Gastroesophageal sphincter (tissue), 4 donors: ENCODE data around the gene ARAP3. TPM values are rescaled to one million over a fixed set of nuclear protein-coding genes. Genes with fewer than 3 reads are reported as not detected.

Experiments used
- ATAC-seq: fragments of 150-250 bp; one replicate; pipeline ENCODE4 v1.9.1; 2016; ENCODE audit warnings: mild to moderate bottlenecking, moderate library complexity
- H3K27ac ChIP-seq, 4 donors: fragments of 200-600 bp; sonication (generic) in 3 of 4; 1 replicate in 3 of 4; 2 replicates in 1 of 4; pipeline ENCODE4 v1.5.1; 2016 to 2019
- H3K27me3 ChIP-seq: fragments of 200-600 bp; sonication (generic); one replicate; pipeline ENCODE4 v1.5.1; 2019
- H3K36me3 ChIP-seq, 2 donors: fragments of 200-600 bp; sonication (generic); one replicate each; pipeline ENCODE4 v1.5.1; 2019; ENCODE audit warnings: control low read depth in 1 of 2
- H3K4me1 ChIP-seq, 3 donors: fragments of 200-600 bp; sonication (generic); 1 replicate in 2 of 3; 2 replicates in 1 of 3; pipeline ENCODE4 v1.5.1; 2016 to 2019; ENCODE audit warnings: control low read depth in 2 of 3
- H3K4me3 ChIP-seq, 2 donors: fragments of 200-600 bp; sonication (generic); one replicate each; pipeline ENCODE4 v1.5.1; 2019; ENCODE audit warnings: mild to moderate bottlenecking in 1 of 2, moderate library complexity in 1 of 2
- H3K9me3 ChIP-seq, 3 donors: fragments of 200-600 bp; sonication (generic); one replicate each; pipeline ENCODE4 v1.5.1; 2017 to 2019; ENCODE audit warnings: control low read depth in 2 of 3
- EP300 ChIP-seq: sonication (generic); formaldehyde crosslinking; IDR thresholded peaks from one replicate; pipeline ENCODE4 v1.6.1; 2017; ENCODE audit warnings: antibody characterized with exemption, mild to moderate bottlenecking
- POLR2A ChIP-seq, 2 donors: fragments of 450-650 bp; IDR thresholded peaks; one replicate each; pipeline ENCODE4 v1.6.1; 2017; ENCODE audit warnings: antibody characterized with exemption in 2 of 2, mild to moderate bottlenecking in 2 of 2, moderate library complexity in 1 of 2
- POLR2AphosphoS5 ChIP-seq: sonication (generic); formaldehyde crosslinking; IDR thresholded peaks from one replicate; pipeline ENCODE4 v1.6.1; 2017; ENCODE audit warnings: antibody characterized with exemption
- WGBS, 2 donors: methylation state at CpG; one replicate each; pipeline ENCODE4 v1.1.5; 2018; ENCODE audit warnings: low coverage in 1 of 2; 5-methylcytosine and 5-hydroxymethylcytosine counted together
- total RNA-seq, 4 donors: library from RNA; depleted of rRNA; stranded (reverse); fragments of >200 nt; gene quantifications; one replicate each; pipeline ENCODE4 v1.1.0, GENCODE V29; 2016
- TF ChIP-seq, protein P1 (sequence below), 4 experiments: fragments of 200-600 bp in 2 of 4; fragments of 450-650 bp in 2 of 4; sonication (generic) in 1 of 4; IDR thresholded peaks; one replicate each; pipeline ENCODE4 v1.5.1; 2017 to 2019; ENCODE audit warnings: antibody characterized with exemption in 4 of 4, mild to moderate bottlenecking in 2 of 4, moderate library complexity in 2 of 4

Gene ARAP3
- total RNA-seq, 4 donors from 2014 or later: 5.3 to 7.2 (median 6.2) TPM

DNA sequence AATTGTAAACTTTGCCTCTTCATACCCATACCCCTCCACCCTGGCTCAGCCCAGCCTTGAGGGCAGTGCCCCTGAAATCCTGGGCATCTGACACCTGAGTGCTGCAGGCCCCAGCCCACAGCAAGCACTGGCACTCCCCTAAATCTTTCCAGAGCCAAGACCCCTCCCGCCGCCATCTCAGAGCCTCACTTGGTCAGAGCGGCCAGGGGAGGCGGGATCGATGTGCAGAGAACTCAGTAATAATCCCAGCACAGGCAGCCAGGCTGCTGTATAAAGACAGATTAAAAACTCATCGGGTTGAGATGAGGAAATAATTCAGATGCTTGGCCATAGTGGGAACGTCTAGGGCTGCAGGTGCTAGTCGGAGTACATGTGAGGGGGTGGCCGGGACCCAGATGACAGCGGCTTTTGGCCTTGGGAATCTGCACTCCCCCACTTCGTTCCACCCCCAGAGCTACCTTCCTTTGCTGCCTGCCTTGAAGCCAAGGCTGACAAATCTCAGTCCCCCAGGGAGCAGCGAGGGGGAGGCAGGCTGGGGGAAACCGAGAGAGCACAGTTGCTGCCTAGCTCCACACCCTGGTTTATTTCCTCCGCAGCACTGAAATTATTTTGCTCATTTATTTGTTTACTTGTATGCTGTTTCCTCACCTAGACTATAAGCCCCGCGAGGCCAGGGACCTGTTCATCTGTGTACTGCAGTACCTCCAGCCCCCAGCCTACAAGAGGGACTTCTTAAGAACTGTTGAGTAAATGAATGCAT, 19.5 kb upstream of the ARAP3 start:
- no peaks in the 10 kb centered on the region for H3K9me3 ChIP-seq
- TF ChIP-seq EP300 (no peak), POLR2AphosphoS5 (no peak), POLR2A (IDR thresholded peaks at IDR 0.05) (no peak)
- TF ChIP-seq, protein P1, sequence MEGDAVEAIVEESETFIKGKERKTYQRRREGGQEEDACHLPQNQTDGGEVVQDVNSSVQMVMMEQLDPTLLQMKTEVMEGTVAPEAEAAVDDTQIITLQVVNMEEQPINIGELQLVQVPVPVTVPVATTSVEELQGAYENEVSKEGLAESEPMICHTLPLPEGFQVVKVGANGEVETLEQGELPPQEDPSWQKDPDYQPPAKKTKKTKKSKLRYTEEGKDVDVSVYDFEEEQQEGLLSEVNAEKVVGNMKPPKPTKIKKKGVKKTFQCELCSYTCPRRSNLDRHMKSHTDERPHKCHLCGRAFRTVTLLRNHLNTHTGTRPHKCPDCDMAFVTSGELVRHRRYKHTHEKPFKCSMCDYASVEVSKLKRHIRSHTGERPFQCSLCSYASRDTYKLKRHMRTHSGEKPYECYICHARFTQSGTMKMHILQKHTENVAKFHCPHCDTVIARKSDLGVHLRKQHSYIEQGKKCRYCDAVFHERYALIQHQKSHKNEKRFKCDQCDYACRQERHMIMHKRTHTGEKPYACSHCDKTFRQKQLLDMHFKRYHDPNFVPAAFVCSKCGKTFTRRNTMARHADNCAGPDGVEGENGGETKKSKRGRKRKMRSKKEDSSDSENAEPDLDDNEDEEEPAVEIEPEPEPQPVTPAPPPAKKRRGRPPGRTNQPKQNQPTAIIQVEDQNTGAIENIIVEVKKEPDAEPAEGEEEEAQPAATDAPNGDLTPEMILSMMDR (IDR thresholded peaks at IDR 0.05): no peak
- peak overlapping the region in 1 of 2 donors; percentile 56 for H3K4me3 ChIP-seq
- no peak for ATAC-seq
- 9 to 27% methylated on average over 2 to 7 of the region's 16 CpGs for WGBS, 2 donors
- no peak overlapping the region for H3K27ac ChIP-seq
- H3K36me3 ChIP-seq: no peaks in the 10 kb centered on the region
- peaks cover 0 to 24% (median 5%) of the 10 kb centered on the region in 3 donors for H3K4me1 ChIP-seq
- peaks cover 97% of the 10 kb centered on the region for H3K27me3 ChIP-seq

- Histone ChIP-seq H3K36me3 (no peaks in the 10 kb centered on the region), H3K9me3 (no peaks in the 10 kb centered on the region), H3K4me3 (no peak overlapping the region), H3K27me3 (peaks cover 78% of the 10 kb centered on the region), H3K4me1 (peaks cover 0 to 21% (median 5%) of the 10 kb centered on the region in 3 donors), H3K27ac (no peak overlapping the region)
- 63 to 80% methylated on average over 2 of the region's 3 CpGs for WGBS, 2 donors
- TF ChIP-seq POLR2A (IDR thresholded peaks at IDR 0.05) (no peak), POLR2AphosphoS5 (no peak), EP300 (no peak)
- TF ChIP-seq, protein P1 (IDR thresholded peaks at IDR 0.05): no peak
- no peak for ATAC-seq
Observed at GRCh38 chr5:141697586-141697985, 15.6 kb upstream of the ARAP3 start.

DNA sequence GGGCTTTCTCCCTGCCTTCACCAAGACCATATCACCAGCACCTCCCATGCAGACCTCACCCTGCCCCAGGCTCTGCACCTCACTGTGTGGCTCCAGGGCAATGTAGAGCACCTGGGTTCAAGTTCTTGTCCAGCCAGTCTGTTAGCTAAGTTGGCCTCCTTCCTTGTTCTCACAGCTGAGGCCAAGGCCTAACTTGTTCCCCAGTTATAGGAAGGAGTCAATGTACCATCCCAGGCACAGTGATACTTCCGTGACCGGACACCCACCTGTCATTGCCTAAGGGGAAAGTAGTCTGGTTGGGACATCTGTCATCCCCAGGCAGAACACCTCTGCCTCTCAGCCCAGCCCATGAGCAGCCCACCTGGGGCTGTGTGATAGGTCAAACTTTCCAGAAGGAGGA, 14.4 kb upstream of the ARAP3 start:
- no CpG with 5 or more reads among the region's 2 CpGs for WGBS, 2 donors
- Histone ChIP-seq H3K27me3 (peaks cover 70% of the 10 kb centered on the region), H3K4me3 (no peak overlapping the region), H3K4me1 (peaks cover 0 to 18% (median 4%) of the 10 kb centered on the region in 3 donors), H3K9me3 (no peaks in the 10 kb centered on the region), H3K27ac (no peak overlapping the region), H3K36me3 (no peaks in the 10 kb centered on the region)
- ATAC-seq: no peak
- no peak for TF ChIP-seq POLR2AphosphoS5
- TF ChIP-seq, protein P1 (IDR thresholded peaks at IDR 0.05): no peak
- TF ChIP-seq EP300: no peak
- TF ChIP-seq POLR2A (IDR thresholded peaks at IDR 0.05): no peak

DNA sequence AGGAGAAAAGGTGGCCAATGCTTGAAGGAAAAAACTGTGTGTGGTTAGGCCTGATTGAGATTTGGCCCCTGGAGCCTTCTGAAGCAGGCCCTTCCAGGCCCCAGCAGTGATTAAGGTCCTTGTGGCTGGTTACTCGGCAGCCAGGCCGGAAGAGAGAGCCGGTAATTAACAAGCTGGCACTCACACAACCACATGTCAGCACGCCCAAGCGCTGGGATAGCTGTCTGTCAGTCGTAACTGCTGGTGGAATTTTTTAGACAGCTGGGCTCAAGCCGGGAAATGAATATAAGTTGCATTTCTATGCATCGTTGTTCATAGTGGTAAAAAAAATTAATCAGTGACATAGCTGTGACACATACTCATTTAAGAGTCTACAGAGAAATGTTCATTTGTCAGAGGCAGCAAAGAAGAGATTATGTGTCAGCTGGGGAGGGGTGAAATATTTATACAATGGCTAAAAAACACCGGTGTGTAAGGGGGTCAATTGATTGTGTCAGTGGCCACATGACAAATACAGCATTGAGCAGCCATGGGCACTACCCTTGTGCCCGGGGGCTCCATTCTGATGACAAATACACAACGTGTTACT, 13.7 kb upstream of the ARAP3 start:
- Histone ChIP-seq H3K27ac (no peak overlapping the region), H3K9me3 (no peaks in the 10 kb centered on the region), H3K4me3 (no peak overlapping the region), H3K27me3 (peaks cover 65% of the 10 kb centered on the region), H3K36me3 (no peaks in the 10 kb centered on the region), H3K4me1 (peaks cover 0 to 15% (median 4%) of the 10 kb centered on the region in 3 donors)
- ATAC-seq: no peak
- TF ChIP-seq, protein P1 (IDR thresholded peaks at IDR 0.05): no peak
- TF ChIP-seq POLR2AphosphoS5 (no peak), POLR2A (IDR thresholded peaks at IDR 0.05) (no peak), EP300 (no peak)
- 64 to 78% methylated on average over 7 to 11 of the region's 11 CpGs for WGBS, 2 donors

DNA sequence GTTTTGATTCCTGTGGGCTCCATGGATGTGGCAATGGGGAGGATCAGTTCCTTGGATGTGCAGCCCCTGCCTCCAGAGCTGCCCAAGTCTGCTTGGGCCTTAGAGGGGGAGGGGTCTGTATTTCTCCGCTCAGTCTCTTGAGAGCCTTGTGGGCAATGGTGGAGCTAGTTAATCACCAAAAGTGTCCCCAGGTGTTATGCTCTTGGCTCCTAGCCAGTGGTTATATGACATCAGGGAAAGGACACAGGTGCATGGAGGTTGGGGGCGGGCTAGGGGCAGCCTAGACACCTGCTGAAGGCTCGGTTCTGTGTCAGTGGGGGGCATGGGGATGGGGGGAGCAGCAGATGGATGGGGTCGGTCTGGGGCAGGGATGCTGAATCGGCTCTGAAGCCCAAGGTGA, 12.4 kb upstream of the ARAP3 start:
- Histone ChIP-seq H3K4me3 (no peak overlapping the region), H3K36me3 (no peaks in the 10 kb centered on the region), H3K9me3 (no peaks in the 10 kb centered on the region), H3K27ac (no peak overlapping the region), H3K4me1 (peaks cover 0 to 15% (median 4%) of the 10 kb centered on the region in 3 donors), H3K27me3 (peaks cover 65% of the 10 kb centered on the region)
- TF ChIP-seq POLR2AphosphoS5 (no peak), EP300 (no peak), POLR2A (IDR thresholded peaks at IDR 0.05) (no peak)
- TF ChIP-seq, protein P1 (IDR thresholded peaks at IDR 0.05): no peak
- no peak for ATAC-seq
- 50% methylated on average over 2 to 3 of the region's 5 CpGs for WGBS, 2 donors
